CD14-positive monocyte (primary cell): ENCODE results near the gene KLC3. TPM values are rescaled to one million over a fixed set of nuclear protein-coding genes. Genes with fewer than 3 reads are reported as not detected.

Source experiments
- DNase-seq, 3 donors: peaks; one replicate each; pipeline ENCODE4 v3.0.0-alpha.2; 2011 to 2022
- H2AFZ ChIP-seq: 2 replicates; pipeline ENCODE4 v1.6.0; 2012; ENCODE audit warnings: mild to moderate bottlenecking, low read depth, low read length, inconsistent platforms; ENCODE audit not compliant: insufficient read depth, poor library complexity, severe bottlenecking
- H3K27ac ChIP-seq, 2 donors: 1 replicate in 1 of 2; 2 replicates in 1 of 2; pipeline ENCODE4 v1.5.1; 2012 to 2013; ENCODE audit warnings: low read length in 2 of 2, control low read depth in 1 of 2, inconsistent platforms in 1 of 2, low read depth in 1 of 2, mild to moderate bottlenecking in 1 of 2
- H3K27me3 ChIP-seq, 2 donors: one replicate each; pipeline versions ENCODE4 v1.6.0 to v1.6.1; 2011 to 2013; ENCODE audit warnings: low read length in 2 of 2; ENCODE audit not compliant: control insufficient read depth in 2 of 2, insufficient read depth in 2 of 2
- H3K36me3 ChIP-seq, 2 donors: replicated peaks in 1 of 2; 1 replicate in 1 of 2; 2 replicates in 1 of 2; pipeline versions ENCODE4 v1.5.1 to v1.6.1; 2012 to 2013; ENCODE audit warnings: low read length in 2 of 2, control low read depth in 1 of 2, inconsistent platforms in 1 of 2, mild to moderate bottlenecking in 1 of 2; ENCODE audit not compliant: insufficient read depth in 2 of 2, control insufficient read depth in 1 of 2
- H3K4me1 ChIP-seq, 2 donors: 1 replicate in 1 of 2; 2 replicates in 1 of 2; pipeline versions ENCODE4 v1.5.1 to v1.6.1; 2012 to 2013; ENCODE audit warnings: low read length in 2 of 2, control low read depth in 1 of 2, inconsistent platforms in 1 of 2, mild to moderate bottlenecking in 1 of 2, moderate library complexity in 1 of 2; ENCODE audit not compliant: insufficient read depth in 2 of 2, control insufficient read depth in 1 of 2
- H3K4me2 ChIP-seq: replicated peaks from 2 replicates; pipeline ENCODE3; 2012; ENCODE audit warnings: low read length, moderate library complexity, mild to moderate bottlenecking; ENCODE audit not compliant: poor library complexity, severe bottlenecking; ENCODE audit errors: extremely low read depth
- H3K4me3 ChIP-seq, 3 experiments: fragments of 200-600 bp in 1 of 3; sonication (generic) in 1 of 3; replicated peaks in 1 of 3; 1 replicate in 2 of 3; 2 replicates in 1 of 3; pipeline ENCODE4 v1.5.1; 2011 to 2013; ENCODE audit warnings: low read length in 3 of 3, mild to moderate bottlenecking in 3 of 3, control low read depth in 2 of 3, low read depth in 2 of 3, inconsistent platforms in 1 of 3, moderate library complexity in 1 of 3
- H3K79me2 ChIP-seq: 2 replicates; pipeline ENCODE4 v1.6.0; 2012; ENCODE audit warnings: mild to moderate bottlenecking, control low read depth, inconsistent platforms, low read length, moderate library complexity; ENCODE audit not compliant: insufficient read depth
- H3K9ac ChIP-seq: 2 replicates; pipeline ENCODE4 v1.6.0; 2017; ENCODE audit warnings: low read length, mild to moderate bottlenecking; ENCODE audit not compliant: insufficient read depth, poor library complexity, severe bottlenecking
- H3K9me3 ChIP-seq, 2 donors: replicated peaks in 1 of 2; 1 replicate in 1 of 2; 2 replicates in 1 of 2; pipeline versions ENCODE4 v1.5.1 to v1.6.1; 2012 to 2013; ENCODE audit warnings: low read length in 2 of 2, control low read depth in 1 of 2; ENCODE audit not compliant: control insufficient read depth in 1 of 2, insufficient read depth in 1 of 2
- H4K20me1 ChIP-seq: 2 replicates; pipeline ENCODE4 v1.6.0; 2012; ENCODE audit warnings: mild to moderate bottlenecking, low read length, control low read depth, moderate library complexity; ENCODE audit not compliant: insufficient read depth
- H3K27ac Mint-ChIP-seq, 7 donors: one replicate each; pipeline ENCODE4 v1.8.0; 2020; ENCODE audit warnings: mild to moderate bottlenecking in 7 of 7, mixed read lengths in 7 of 7, moderate library complexity in 6 of 7, inconsistent platforms in 2 of 7
- H3K27me3 Mint-ChIP-seq, 3 donors: one replicate each; pipeline ENCODE4 v1.8.0; 2021 to 2022; ENCODE audit warnings: low read depth in 3 of 3, mild to moderate bottlenecking in 3 of 3, mixed read lengths in 3 of 3, moderate library complexity in 3 of 3, inconsistent platforms in 1 of 3
- H3K36me3 Mint-ChIP-seq, 2 donors: one replicate each; pipeline ENCODE4 v1.8.0; 2020; ENCODE audit warnings: mixed read lengths in 2 of 2, inconsistent platforms in 1 of 2, mild to moderate bottlenecking in 1 of 2
- H3K4me1 Mint-ChIP-seq: one replicate; pipeline ENCODE4 v1.8.0; 2020; ENCODE audit warnings: mild to moderate bottlenecking, mixed read lengths
- H3K4me3 Mint-ChIP-seq, 2 donors: one replicate each; pipeline ENCODE4 v1.8.0; 2020; ENCODE audit warnings: mild to moderate bottlenecking in 2 of 2, mixed read lengths in 2 of 2, moderate library complexity in 1 of 2
- H3K9me3 Mint-ChIP-seq, 7 donors: one replicate each; pipeline ENCODE4 v1.8.0; 2020 to 2022; ENCODE audit warnings: mixed read lengths in 7 of 7, mild to moderate bottlenecking in 6 of 7, moderate library complexity in 6 of 7, inconsistent platforms in 2 of 7
- WGBS: methylation state at CpG from one replicate; pipeline ENCODE4 v1.1.5; 2013; ENCODE audit warnings: missing lambda C conversion rate; ENCODE audit not compliant: insufficient coverage; 5-methylcytosine and 5-hydroxymethylcytosine counted together
- intact Hi-C, 2 donors: fragments of 100-400 bp; cut with micrococcal nuclease; formaldehyde crosslinking; loops; one replicate each; pipeline versions ENCODE4 v1.15.0 to v1.15.1; 2023
- polyA plus RNA-seq, 3 donors: library from polyadenylated mRNA; depleted of rRNA in 1 of 3; unstranded in 2 of 3; stranded (reverse) in 1 of 3; fragments of 300-500 nt in 2 of 3; fragments of >200 nt in 1 of 3; fragmentation: Illumina TruSeq in 2 of 3; gene quantifications; 1 replicate in 2 of 3; 2 replicates in 1 of 3; pipeline ENCODE4 v1.2.3, GENCODE V29; 2012 to 2021
- TF ChIP-seq, protein P1 (sequence below): fragments of 200-600 bp; IDR thresholded peaks from one replicate; pipeline ENCODE4 v1.8.0; 2022; ENCODE audit warnings: antibody characterized with exemption, mild to moderate bottlenecking

The KLC3 gene
- polyA plus RNA-seq, 3 donors, result not detected

DNA sequence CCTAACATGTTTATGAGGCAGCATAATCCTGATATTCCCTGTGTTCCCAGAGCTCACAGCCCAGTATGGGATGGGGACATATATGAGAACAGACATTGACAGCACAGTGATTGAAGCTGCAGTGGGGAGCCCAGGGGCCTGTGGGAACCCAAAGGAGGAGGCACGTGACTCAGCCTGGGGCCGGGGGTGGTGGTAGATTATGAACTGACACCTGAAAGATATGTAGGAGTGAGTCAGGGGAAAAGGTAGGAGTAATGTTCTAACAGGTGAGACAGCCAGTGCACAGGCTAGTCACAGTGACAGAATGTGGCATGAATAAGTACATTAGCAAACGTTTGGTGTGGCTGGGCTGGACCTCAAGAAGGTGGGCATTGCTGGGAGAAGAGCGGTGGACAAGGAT lies 46.9 kb upstream of the KLC3 start:
- peaks cover 47 to 86% of the 10 kb centered on the region in 2 donors for H3K36me3 Mint-ChIP-seq
- Histone ChIP-seq H3K4me3 (no peak overlapping the region), H4K20me1 (no peaks in the 10 kb centered on the region), H2AFZ (no peak overlapping the region), H3K79me2 (no peaks in the 10 kb centered on the region), H3K9ac (no peak overlapping the region), H3K9me3 (peaks cover 0 to 5% of the 10 kb centered on the region in 2 donors), H3K4me1 (peaks cover 0 to 8% of the 10 kb centered on the region in 2 donors), H3K27me3 (no peaks in the 10 kb centered on the region), H3K27ac (no peak overlapping the region), H3K36me3 (peaks cover 29 to 67% of the 10 kb centered on the region in 2 donors), H3K4me2 (no peak overlapping the region)
- no peak for DNase-seq
- peak overlapping the region in 2 of 7 donors; percentile 6 to 50 for H3K27ac Mint-ChIP-seq
- H3K9me3 Mint-ChIP-seq, result peaks cover 0 to 17% (median 0%) of the 10 kb centered on the region in 7 donors
- intact Hi-C loops, result no loop called here
- H3K4me3 Mint-ChIP-seq, result no peak overlapping the region
- H3K27me3 Mint-ChIP-seq, result no peaks in the 10 kb centered on the region
- peaks cover 4% of the 10 kb centered on the region for H3K4me1 Mint-ChIP-seq
- TF ChIP-seq, protein P1, sequence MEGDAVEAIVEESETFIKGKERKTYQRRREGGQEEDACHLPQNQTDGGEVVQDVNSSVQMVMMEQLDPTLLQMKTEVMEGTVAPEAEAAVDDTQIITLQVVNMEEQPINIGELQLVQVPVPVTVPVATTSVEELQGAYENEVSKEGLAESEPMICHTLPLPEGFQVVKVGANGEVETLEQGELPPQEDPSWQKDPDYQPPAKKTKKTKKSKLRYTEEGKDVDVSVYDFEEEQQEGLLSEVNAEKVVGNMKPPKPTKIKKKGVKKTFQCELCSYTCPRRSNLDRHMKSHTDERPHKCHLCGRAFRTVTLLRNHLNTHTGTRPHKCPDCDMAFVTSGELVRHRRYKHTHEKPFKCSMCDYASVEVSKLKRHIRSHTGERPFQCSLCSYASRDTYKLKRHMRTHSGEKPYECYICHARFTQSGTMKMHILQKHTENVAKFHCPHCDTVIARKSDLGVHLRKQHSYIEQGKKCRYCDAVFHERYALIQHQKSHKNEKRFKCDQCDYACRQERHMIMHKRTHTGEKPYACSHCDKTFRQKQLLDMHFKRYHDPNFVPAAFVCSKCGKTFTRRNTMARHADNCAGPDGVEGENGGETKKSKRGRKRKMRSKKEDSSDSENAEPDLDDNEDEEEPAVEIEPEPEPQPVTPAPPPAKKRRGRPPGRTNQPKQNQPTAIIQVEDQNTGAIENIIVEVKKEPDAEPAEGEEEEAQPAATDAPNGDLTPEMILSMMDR, result no peak
- WGBS, result 100% methylated on average over 3 of the region's 4 CpGs

DNA sequence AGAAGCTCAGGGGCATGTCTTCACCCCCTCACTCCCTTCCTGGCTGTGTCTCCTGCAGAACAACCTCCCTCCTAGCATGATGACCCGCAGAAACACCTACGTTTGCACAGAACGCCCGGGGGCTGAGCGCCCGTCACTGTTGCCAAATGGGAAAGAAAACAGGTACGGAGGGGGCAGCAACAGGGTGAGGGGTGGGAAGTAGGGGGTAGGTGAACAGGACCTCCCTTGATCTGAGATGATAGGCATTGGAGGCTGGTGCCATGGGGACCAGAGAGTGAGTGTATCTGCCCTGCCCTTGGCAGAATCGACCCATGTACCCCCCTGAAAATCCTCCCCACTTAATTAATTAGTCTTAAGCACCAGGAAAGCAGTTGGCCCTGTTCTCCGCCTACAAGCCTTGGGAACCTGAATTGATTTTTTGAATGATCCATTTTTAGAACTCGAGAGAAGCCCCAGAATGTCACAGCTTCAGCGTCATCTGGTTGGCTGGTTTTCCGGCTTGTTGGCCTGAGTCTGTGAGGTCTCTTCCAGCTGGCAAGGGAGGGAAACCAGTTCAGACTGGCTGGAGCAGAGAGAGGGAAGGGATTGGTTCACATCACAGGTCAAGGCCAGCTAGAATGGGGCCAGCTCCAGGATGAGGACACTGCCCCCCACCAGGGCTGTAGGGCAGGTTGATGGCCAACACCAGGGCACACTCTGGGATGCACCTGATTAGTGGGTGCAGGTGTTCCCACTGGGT lies 46.1 kb upstream of the KLC3 start:
- 94% methylated on average over 4 of the region's 12 CpGs for WGBS
- H3K36me3 Mint-ChIP-seq, result peaks cover 50 to 86% of the 10 kb centered on the region in 2 donors
- no peaks in the 10 kb centered on the region for H3K27me3 ChIP-seq
- no peak overlapping the region for H3K4me2 ChIP-seq
- H3K9me3 Mint-ChIP-seq, result peaks cover 0 to 17% (median 0%) of the 10 kb centered on the region in 7 donors
- H3K9ac ChIP-seq, result no peak overlapping the region
- no peaks in the 10 kb centered on the region for H3K27me3 Mint-ChIP-seq
- no peak for DNase-seq
- TF ChIP-seq, protein P1, result no peak
- intact Hi-C loops, result no loop called here
- H3K79me2 ChIP-seq, result no peaks in the 10 kb centered on the region
- no peaks in the 10 kb centered on the region for H4K20me1 ChIP-seq
- peak overlapping the region in 1 of 2 donors; percentile 11 for H3K27ac ChIP-seq
- no peak overlapping the region for H3K4me3 Mint-ChIP-seq
- peaks cover 5% of the 10 kb centered on the region for H3K4me1 Mint-ChIP-seq
- H3K4me1 ChIP-seq, result peaks cover 0 to 8% of the 10 kb centered on the region in 2 donors
- H3K9me3 ChIP-seq, result peaks cover 0 to 5% of the 10 kb centered on the region in 2 donors
- H3K36me3 ChIP-seq, result peaks cover 27 to 72% of the 10 kb centered on the region in 2 donors
- H2AFZ ChIP-seq, result no peak overlapping the region
- peak overlapping the region in 5 of 7 donors; percentile 19 to 74 (median 22) for H3K27ac Mint-ChIP-seq
- no peak overlapping the region for H3K4me3 ChIP-seq
